H9 (cell line): ENCODE data around the gene MAP2K3. TPM values are rescaled to one million over a fixed set of nuclear protein-coding genes. Genes with fewer than 3 reads are reported as not detected.
"Not testable (repeated sequence)": the region's sequence is repeated elsewhere in the genome, so short reads cannot be mapped to it uniquely, and the experiment has no call there.

Experiments used
- DNase-seq: peaks from one replicate; pipeline ENCODE4 v3.0.0-alpha.2; 2017
- H2AFZ ChIP-seq: one replicate; pipeline ENCODE4 v1.6.1; 2013; ENCODE audit warnings: mild to moderate bottlenecking, low read length, control low read depth, moderate library complexity
- H2AK5ac ChIP-seq: 2 replicates; pipeline ENCODE4 v1.6.1; 2013; ENCODE audit warnings: low read length, control low read depth, mixed read lengths; ENCODE audit not compliant: insufficient read length
- H2BK120ac ChIP-seq: one replicate; pipeline ENCODE4 v1.6.1; 2013; ENCODE audit warnings: low read depth, mild to moderate bottlenecking, low read length, control low read depth, inconsistent platforms; ENCODE audit not compliant: poor library complexity, severe bottlenecking
- H2BK12ac ChIP-seq: 2 replicates; pipeline ENCODE4 v1.6.1; 2013; ENCODE audit warnings: low read length, control low read depth, mixed read lengths, low read depth; ENCODE audit not compliant: insufficient read length
- H2BK15ac ChIP-seq: 2 replicates; pipeline ENCODE4 v1.6.1; 2013; ENCODE audit warnings: low read depth, low read length, control low read depth
- H2BK20ac ChIP-seq: one replicate; pipeline ENCODE4 v1.6.1; 2013; ENCODE audit warnings: low read depth, mild to moderate bottlenecking, low read length, control low read depth, inconsistent platforms; ENCODE audit not compliant: poor library complexity, severe bottlenecking
- H2BK5ac ChIP-seq: 2 replicates; pipeline ENCODE4 v1.6.1; 2013; ENCODE audit warnings: low read length, control low read depth, mixed read lengths; ENCODE audit not compliant: insufficient read length
- H3K14ac ChIP-seq: 2 replicates; pipeline ENCODE4 v1.6.1; 2013; ENCODE audit warnings: low read length, control low read depth; ENCODE audit not compliant: insufficient read depth
- H3K18ac ChIP-seq: 2 replicates; pipeline ENCODE4 v1.6.1; 2013; ENCODE audit warnings: low read depth, mild to moderate bottlenecking, mixed read lengths, low read length, control low read depth; ENCODE audit not compliant: insufficient read length
- H3K23ac ChIP-seq: 2 replicates; pipeline ENCODE4 v1.6.1; 2013; ENCODE audit warnings: low read length, control low read depth, mixed read lengths, low read depth; ENCODE audit not compliant: insufficient read length
- H3K23me2 ChIP-seq: 2 replicates; pipeline ENCODE4 v1.6.1; 2013; ENCODE audit warnings: low read depth, mild to moderate bottlenecking, mixed read lengths, low read length, control low read depth; ENCODE audit not compliant: insufficient read length, poor library complexity, severe bottlenecking
- H3K27ac ChIP-seq: 2 replicates; pipeline ENCODE4 v1.5.1; 2013; ENCODE audit warnings: low read length, control low read depth, mixed read lengths, low read depth; ENCODE audit not compliant: insufficient read length
- H3K27me3 ChIP-seq: 2 replicates; pipeline ENCODE4 v1.6.1; 2013; ENCODE audit warnings: low read length, control low read depth, inconsistent platforms; ENCODE audit not compliant: insufficient read depth
- H3K4ac ChIP-seq: 2 replicates; pipeline ENCODE4 v1.6.1; 2013; ENCODE audit warnings: low read depth, mild to moderate bottlenecking, control low read depth, inconsistent platforms, low read length, moderate library complexity
- H3K4me1 ChIP-seq: 2 replicates; pipeline ENCODE4 v1.6.1; 2013; ENCODE audit warnings: low read length, control low read depth, inconsistent platforms; ENCODE audit not compliant: insufficient read depth
- H3K4me2 ChIP-seq: 2 replicates; pipeline ENCODE4 v1.6.1; 2013; ENCODE audit warnings: low read length, control low read depth, mixed read lengths; ENCODE audit not compliant: insufficient read length, insufficient read depth
- H3K56ac ChIP-seq: 2 replicates; pipeline ENCODE4 v1.6.1; 2013; ENCODE audit warnings: low read depth, mild to moderate bottlenecking, mixed read lengths, low read length, control low read depth; ENCODE audit not compliant: insufficient read length
- H3K79me1 ChIP-seq: 2 replicates; pipeline ENCODE4 v1.6.1; 2013; ENCODE audit warnings: low read depth, mild to moderate bottlenecking, moderate library complexity, low read length, control low read depth, inconsistent platforms; ENCODE audit not compliant: insufficient read depth, poor library complexity, severe bottlenecking
- H3K79me2 ChIP-seq: 2 replicates; pipeline ENCODE4 v1.6.1; 2013; ENCODE audit warnings: low read length, control low read depth, inconsistent platforms; ENCODE audit not compliant: insufficient read depth
- H3K9ac ChIP-seq: 2 replicates; pipeline ENCODE4 v1.6.1; 2013; ENCODE audit warnings: low read length, control low read depth, mixed read lengths; ENCODE audit not compliant: insufficient read length; ENCODE audit errors: extremely low read depth
- H3K9me3 ChIP-seq: one replicate; pipeline ENCODE4 v1.6.1; 2013; ENCODE audit warnings: low read depth, low read length, inconsistent platforms; ENCODE audit not compliant: control insufficient read depth
- H3T11ph ChIP-seq: one replicate; pipeline ENCODE4 v1.6.1; 2013; ENCODE audit warnings: mild to moderate bottlenecking, low read length, control low read depth, inconsistent platforms
- H4K20me1 ChIP-seq: one replicate; pipeline ENCODE4 v1.6.1; 2013; ENCODE audit not compliant: control insufficient read depth, insufficient read length, insufficient read depth
- H4K5ac ChIP-seq: 2 replicates; pipeline ENCODE4 v1.6.1; 2013; ENCODE audit warnings: low read depth, mild to moderate bottlenecking, mixed read lengths, low read length, control low read depth; ENCODE audit not compliant: insufficient read length
- H4K8ac ChIP-seq: replicated peaks from 2 replicates; pipeline ENCODE4 v1.6.1; 2013; ENCODE audit warnings: low read length, control low read depth, mixed read lengths, low read depth; ENCODE audit not compliant: insufficient read length
- H4K91ac ChIP-seq: 2 replicates; pipeline ENCODE4 v1.6.1; 2013; ENCODE audit warnings: low read depth, mild to moderate bottlenecking, moderate library complexity, mixed read lengths, low read length, control low read depth; ENCODE audit not compliant: insufficient read length
- H3K27ac Mint-ChIP-seq, 3 experiments: 2 replicates in 2 of 3; 3 replicates in 1 of 3; pipeline ENCODE4 v1.8.0; 2020 to 2021; ENCODE audit warnings: mixed read lengths in 3 of 3, mild to moderate bottlenecking in 1 of 3, moderate library complexity in 1 of 3
- H3K27me3 Mint-ChIP-seq: 2 replicates; pipeline ENCODE4 v1.8.0; 2021; ENCODE audit warnings: low read depth, mild to moderate bottlenecking, moderate library complexity, mixed read lengths
- H3K36me3 Mint-ChIP-seq, 3 experiments: 2 replicates in 2 of 3; 3 replicates in 1 of 3; pipeline ENCODE4 v1.8.0; 2020 to 2021; ENCODE audit warnings: low read depth in 3 of 3, mixed read lengths in 3 of 3; ENCODE audit not compliant: insufficient read depth in 1 of 3
- H3K4me1 Mint-ChIP-seq, 2 experiments: 2 replicates each; pipeline ENCODE4 v1.8.0; 2020; ENCODE audit warnings: mixed read lengths in 2 of 2
- H3K4me3 Mint-ChIP-seq, 2 experiments: 2 replicates in 1 of 2; 3 replicates in 1 of 2; pipeline ENCODE4 v1.8.0; 2020 to 2021; ENCODE audit warnings: mild to moderate bottlenecking in 2 of 2, mixed read lengths in 2 of 2, moderate library complexity in 1 of 2
- H3K9me3 Mint-ChIP-seq, 2 experiments: 2 replicates in 1 of 2; 3 replicates in 1 of 2; pipeline ENCODE4 v1.8.0; 2020; ENCODE audit warnings: mild to moderate bottlenecking in 2 of 2, mixed read lengths in 2 of 2, moderate library complexity in 1 of 2
- WGBS: extraction: QIAGEN DNeasy Blood & Tissue Kit; methylation state at CpG from one replicate; pipeline ENCODE4 v1.1.7; 2013; ENCODE audit warnings: missing lambda C conversion rate, low lambda C conversion rate, mixed read lengths; ENCODE audit not compliant: insufficient read length; ENCODE audit errors: extremely low coverage; 5-methylcytosine and 5-hydroxymethylcytosine counted together
- total RNA-seq: library from RNA; stranded (reverse); gene quantifications from 2 replicates; pipeline ENCODE4 v1.2.1, GENCODE V29; 2021

The MAP2K3 gene
- total RNA-seq, 1 experiment from 2014 or later: 26.1 TPM

- H3K4me3 Mint-ChIP-seq, H3T11ph ChIP-seq, H3K27ac ChIP-seq, H3K4me1 Mint-ChIP-seq, H3K14ac ChIP-seq, H2BK12ac ChIP-seq, H3K79me1 ChIP-seq, H3K18ac ChIP-seq, H2BK5ac ChIP-seq, H3K23me2 ChIP-seq, H4K8ac ChIP-seq, H2AFZ ChIP-seq, H3K27ac Mint-ChIP-seq, H3K9me3 ChIP-seq, H4K20me1 ChIP-seq, H2BK15ac ChIP-seq, H3K4me2 ChIP-seq, H3K9me3 Mint-ChIP-seq, H2BK20ac ChIP-seq, H4K91ac ChIP-seq, DNase-seq, H3K56ac ChIP-seq, H3K27me3 Mint-ChIP-seq, H3K23ac ChIP-seq, H3K4me1 ChIP-seq, H4K5ac ChIP-seq, H2AK5ac ChIP-seq, H2BK120ac ChIP-seq, H3K36me3 Mint-ChIP-seq, H3K4ac ChIP-seq, H3K27me3 ChIP-seq, H3K9ac ChIP-seq, H3K79me2 ChIP-seq: not testable (repeated sequence)
- no CpG with 5 or more reads among the region's 6 CpGs for WGBS
Observed at GRCh38 chr17:21349358-21350050, 65.0 kb downstream of the MAP2K3 start.

GRCh38 chr17:21350495-21350894, 66.0 kb downstream of the MAP2K3 start:
- not testable (repeated sequence) for H3K27me3 Mint-ChIP-seq, H3K56ac ChIP-seq, H3T11ph ChIP-seq, DNase-seq, H3K4me3 Mint-ChIP-seq, H3K4me2 ChIP-seq, H3K23ac ChIP-seq, H2BK12ac ChIP-seq, H2BK20ac ChIP-seq, H2AK5ac ChIP-seq, H3K9ac ChIP-seq, H2AFZ ChIP-seq, H3K79me1 ChIP-seq, H3K4me1 Mint-ChIP-seq, H3K4ac ChIP-seq, H3K9me3 Mint-ChIP-seq, H2BK120ac ChIP-seq, H3K18ac ChIP-seq, H3K23me2 ChIP-seq, H3K27me3 ChIP-seq, H3K27ac Mint-ChIP-seq, H3K9me3 ChIP-seq, H3K79me2 ChIP-seq, H2BK5ac ChIP-seq, H4K20me1 ChIP-seq, H4K91ac ChIP-seq, H4K5ac ChIP-seq, H4K8ac ChIP-seq, H3K36me3 Mint-ChIP-seq, H2BK15ac ChIP-seq, H3K27ac ChIP-seq, H3K4me1 ChIP-seq, H3K14ac ChIP-seq
- no CpG with 5 or more reads among the region's 19 CpGs for WGBS
